ENCODE data around the gene ZNF83.

GRCh38 chr19:52685811-52686210 is 47.7 kb upstream of the ZNF83 start:
- TF ChIP-seq CTCF (IDR thresholded peaks at IDR 0.05; ENCODE audit: low read length) (no peak), EZH2 (optimal IDR thresholded peaks at IDR 0.05; ENCODE audit: low read depth, low read length) (no peak)
